WTC11 (cell line): ENCODE data around the gene SMARCA2. TPM values are rescaled to one million over a fixed set of nuclear protein-coding genes. Genes with fewer than 3 reads are reported as not detected.

ENCODE experiments used
- ATAC-seq: fragments of 200-7000 bp; cut with Tn5 transposase; 2 replicates; pipeline ENCODE4 v1.10.0; 2021; ENCODE audit warnings: mild to moderate bottlenecking, moderate library complexity
- CTCF ChIA-PET: fragments of 300-600 bp; sonication (Branson Sonifier 250); formaldehyde crosslinking; loops from one replicate; lab custom pipeline; 2021; ENCODE audit warnings: antibody characterized with exemption; lab: Charles Lee
- POLR2A ChIA-PET: fragments of 350-600 bp; sonication (Branson Sonifier 250); formaldehyde crosslinking; loops from one replicate; lab custom pipeline; 2021; ENCODE audit warnings: antibody characterized with exemption; lab: Charles Lee
- DNase-seq: peaks from one replicate; pipeline ENCODE4 v3.0.0; 2021; ENCODE audit warnings: low spot score
- H3K27ac Mint-ChIP-seq: 2 replicates; pipeline ENCODE4 v1.8.0; 2021; ENCODE audit warnings: mixed read lengths
- H3K27me3 Mint-ChIP-seq: 2 replicates; pipeline ENCODE4 v1.8.0; 2021; ENCODE audit warnings: low read depth, mild to moderate bottlenecking, moderate library complexity, mixed read lengths
- H3K36me3 Mint-ChIP-seq: 2 replicates; pipeline ENCODE4 v1.8.0; 2021; ENCODE audit warnings: mixed read lengths
- H3K4me1 Mint-ChIP-seq: 2 replicates; pipeline ENCODE4 v1.8.0; 2022; ENCODE audit warnings: mixed read lengths
- H3K4me3 Mint-ChIP-seq: 2 replicates; pipeline ENCODE4 v1.8.0; 2021; ENCODE audit warnings: mild to moderate bottlenecking, moderate library complexity, mixed read lengths
- H3K9me3 Mint-ChIP-seq: 2 replicates; pipeline ENCODE4 v1.8.0; 2021; ENCODE audit warnings: mixed read lengths
- ARID4B ChIP-seq: sonication (generic); formaldehyde crosslinking; IDR thresholded peaks from 2 replicates; pipeline ENCODE4 v1.8.0; 2023; ENCODE audit warnings: missing genetic modification reagents, mild to moderate bottlenecking, borderline replicate concordance
- ATF1 ChIP-seq: sonication (generic); formaldehyde crosslinking; IDR thresholded peaks from 2 replicates; pipeline ENCODE4 v1.8.1; 2023; ENCODE audit warnings: mild to moderate bottlenecking, moderate library complexity, missing genetic modification reagents
- E2F1 ChIP-seq: sonication (generic); formaldehyde crosslinking; IDR thresholded peaks from 2 replicates; pipeline ENCODE4 v1.8.0; 2022; ENCODE audit warnings: mild to moderate bottlenecking, missing genetic modification reagents
- ESRRA ChIP-seq: sonication (generic); formaldehyde crosslinking; IDR thresholded peaks from 2 replicates; pipeline ENCODE4 v1.8.1; 2022; ENCODE audit warnings: mild to moderate bottlenecking, missing genetic modification reagents, borderline replicate concordance
- GRHL2 ChIP-seq: fragments of 250-450 bp; sonication (Bioruptor Pico); IDR thresholded peaks from 2 replicates; pipeline ENCODE4 v1.8.0; 2022; ENCODE audit warnings: mild to moderate bottlenecking, moderate library complexity; ENCODE audit not compliant: insufficient replicate concordance, severe bottlenecking
- MYBL2 ChIP-seq: sonication (generic); formaldehyde crosslinking; IDR thresholded peaks from 2 replicates; pipeline ENCODE4 v1.8.1; 2023; ENCODE audit warnings: mild to moderate bottlenecking, moderate library complexity, missing genetic modification reagents
- OVOL2 ChIP-seq: fragments of 250-450 bp; sonication (Bioruptor Pico); IDR thresholded peaks from 2 replicates; pipeline ENCODE4 v1.9.0; 2021; ENCODE audit warnings: mild to moderate bottlenecking, borderline replicate concordance
- TEAD4 ChIP-seq: sonication (generic); formaldehyde crosslinking; IDR thresholded peaks from 2 replicates; pipeline ENCODE4 v1.8.0; 2022; ENCODE audit warnings: mild to moderate bottlenecking, missing genetic modification reagents
- USF2 ChIP-seq: sonication (generic); formaldehyde crosslinking; IDR thresholded peaks from 2 replicates; pipeline ENCODE4 v1.8.1; 2023; ENCODE audit warnings: mild to moderate bottlenecking, missing genetic modification reagents, moderate library complexity
- ZNF532 ChIP-seq: fragments of 250-450 bp; sonication (Bioruptor Pico); IDR thresholded peaks from 2 replicates; pipeline ENCODE4 v1.9.0; 2021; ENCODE audit warnings: mild to moderate bottlenecking, borderline replicate concordance
- ZSCAN18 ChIP-seq: fragments of 250-450 bp; sonication (Bioruptor Pico); IDR thresholded peaks from 2 replicates; pipeline ENCODE4 v2.1.2; 2022; ENCODE audit warnings: mild to moderate bottlenecking, moderate library complexity
- total RNA-seq: library from RNA; stranded (reverse); gene quantifications from 3 replicates; pipeline ENCODE4 v1.2.3, GENCODE V29; 2021
- TF ChIP-seq, protein P1 (sequence below): sonication (generic); formaldehyde crosslinking; IDR thresholded peaks from 2 replicates; pipeline ENCODE4 v1.8.1; 2023; ENCODE audit warnings: mild to moderate bottlenecking, missing genetic modification reagents
- TF ChIP-seq, protein P2 (sequence below): sonication (generic); formaldehyde crosslinking; IDR thresholded peaks from 2 replicates; pipeline ENCODE4 v1.8.1; 2022; ENCODE audit warnings: low read depth, missing genetic modification reagents, borderline replicate concordance
- TF ChIP-seq, protein P3 (sequence below): sonication (generic); formaldehyde crosslinking; IDR thresholded peaks from 2 replicates; pipeline ENCODE4 v1.8.1; 2023; ENCODE audit warnings: mild to moderate bottlenecking, moderate library complexity, missing genetic modification reagents
- TF ChIP-seq, protein P4 (sequence below): fragments of 250-450 bp; sonication (Bioruptor Pico); IDR thresholded peaks from 2 replicates; pipeline ENCODE4 v1.9.0; 2021; ENCODE audit warnings: mild to moderate bottlenecking
- TF ChIP-seq, protein P5 (sequence below): sonication (generic); formaldehyde crosslinking; IDR thresholded peaks from 2 replicates; pipeline ENCODE4 v1.8.0; 2023; ENCODE audit warnings: missing genetic modification reagents

The SMARCA2 gene
- total RNA-seq, 1 experiment from 2014 or later = 20.3 TPM

DNA sequence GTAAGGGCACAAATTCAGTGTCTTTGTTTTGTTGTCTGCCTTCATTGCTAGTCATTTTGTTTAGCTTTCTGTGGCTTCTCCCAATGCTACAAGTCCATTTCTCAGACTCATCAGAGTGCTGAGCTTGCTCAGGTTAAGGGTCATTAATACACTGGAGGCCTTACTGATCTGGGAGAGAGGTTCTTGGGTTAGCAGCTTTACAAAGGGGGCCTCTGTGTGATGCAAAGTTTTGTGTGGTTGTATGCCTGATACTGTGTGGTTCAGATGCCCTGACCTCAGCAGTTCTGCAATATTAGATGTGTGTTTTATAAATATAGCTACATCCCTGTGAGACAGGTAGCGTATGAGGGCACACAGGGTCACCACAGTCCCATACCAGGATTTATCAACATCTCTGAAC is 34.8 kb upstream of the SMARCA2 start:
- DNase-seq (no peak), ATAC-seq (no peak)
- 0 out of 2 replicates have a peak, but pooled peaks cover 3% of the 10 kb centered on the region for H3K27me3 Mint-ChIP-seq
- H3K9me3 Mint-ChIP-seq = no peaks in the 10 kb centered on the region
- CTCF ChIA-PET = no interaction called here
- H3K27ac Mint-ChIP-seq = no peak overlapping the region
- H3K4me1 Mint-ChIP-seq = peaks cover 4% of the 10 kb centered on the region
- H3K36me3 Mint-ChIP-seq = no peaks in the 10 kb centered on the region
- H3K4me3 Mint-ChIP-seq = no peak overlapping the region
- POLR2A ChIA-PET = no interaction called here
- TF ChIP-seq, protein P1, sequence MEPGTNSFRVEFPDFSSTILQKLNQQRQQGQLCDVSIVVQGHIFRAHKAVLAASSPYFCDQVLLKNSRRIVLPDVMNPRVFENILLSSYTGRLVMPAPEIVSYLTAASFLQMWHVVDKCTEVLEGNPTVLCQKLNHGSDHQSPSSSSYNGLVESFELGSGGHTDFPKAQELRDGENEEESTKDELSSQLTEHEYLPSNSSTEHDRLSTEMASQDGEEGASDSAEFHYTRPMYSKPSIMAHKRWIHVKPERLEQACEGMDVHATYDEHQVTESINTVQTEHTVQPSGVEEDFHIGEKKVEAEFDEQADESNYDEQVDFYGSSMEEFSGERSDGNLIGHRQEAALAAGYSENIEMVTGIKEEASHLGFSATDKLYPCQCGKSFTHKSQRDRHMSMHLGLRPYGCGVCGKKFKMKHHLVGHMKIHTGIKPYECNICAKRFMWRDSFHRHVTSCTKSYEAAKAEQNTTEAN (CRISPR knock-in tag) = no peak
- TF ChIP-seq OVOL2 (CRISPR knock-in tag) (no peak), ATF1 (no peak), MYBL2 (CRISPR knock-in tag) (no peak), TEAD4 (no peak), ZSCAN18 (no peak), E2F1 (CRISPR knock-in tag) (no peak), USF2 (no peak), ARID4B (CRISPR knock-in tag) (no peak), GRHL2 (no peak), ZNF532 (CRISPR knock-in tag) (no peak), ESRRA (no peak)
- TF ChIP-seq, protein P2, sequence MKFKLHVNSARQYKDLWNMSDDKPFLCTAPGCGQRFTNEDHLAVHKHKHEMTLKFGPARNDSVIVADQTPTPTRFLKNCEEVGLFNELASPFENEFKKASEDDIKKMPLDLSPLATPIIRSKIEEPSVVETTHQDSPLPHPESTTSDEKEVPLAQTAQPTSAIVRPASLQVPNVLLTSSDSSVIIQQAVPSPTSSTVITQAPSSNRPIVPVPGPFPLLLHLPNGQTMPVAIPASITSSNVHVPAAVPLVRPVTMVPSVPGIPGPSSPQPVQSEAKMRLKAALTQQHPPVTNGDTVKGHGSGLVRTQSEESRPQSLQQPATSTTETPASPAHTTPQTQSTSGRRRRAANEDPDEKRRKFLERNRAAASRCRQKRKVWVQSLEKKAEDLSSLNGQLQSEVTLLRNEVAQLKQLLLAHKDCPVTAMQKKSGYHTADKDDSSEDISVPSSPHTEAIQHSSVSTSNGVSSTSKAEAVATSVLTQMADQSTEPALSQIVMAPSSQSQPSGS (CRISPR knock-in tag) = no peak
- TF ChIP-seq, protein P3, sequence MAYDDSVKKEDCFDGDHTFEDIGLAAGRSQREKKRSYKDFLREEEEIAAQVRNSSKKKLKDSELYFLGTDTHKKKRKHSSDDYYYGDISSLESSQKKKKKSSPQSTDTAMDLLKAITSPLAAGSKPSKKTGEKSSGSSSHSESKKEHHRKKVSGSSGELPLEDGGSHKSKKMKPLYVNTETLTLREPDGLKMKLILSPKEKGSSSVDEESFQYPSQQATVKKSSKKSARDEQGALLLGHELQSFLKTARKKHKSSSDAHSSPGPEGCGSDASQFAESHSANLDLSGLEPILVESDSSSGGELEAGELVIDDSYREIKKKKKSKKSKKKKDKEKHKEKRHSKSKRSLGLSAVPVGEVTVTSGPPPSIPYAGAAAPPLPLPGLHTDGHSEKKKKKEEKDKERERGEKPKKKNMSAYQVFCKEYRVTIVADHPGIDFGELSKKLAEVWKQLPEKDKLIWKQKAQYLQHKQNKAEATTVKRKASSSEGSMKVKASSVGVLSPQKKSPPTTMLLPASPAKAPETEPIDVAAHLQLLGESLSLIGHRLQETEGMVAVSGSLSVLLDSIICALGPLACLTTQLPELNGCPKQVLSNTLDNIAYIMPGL (CRISPR knock-in tag) = no peak
- TF ChIP-seq, protein P4, sequence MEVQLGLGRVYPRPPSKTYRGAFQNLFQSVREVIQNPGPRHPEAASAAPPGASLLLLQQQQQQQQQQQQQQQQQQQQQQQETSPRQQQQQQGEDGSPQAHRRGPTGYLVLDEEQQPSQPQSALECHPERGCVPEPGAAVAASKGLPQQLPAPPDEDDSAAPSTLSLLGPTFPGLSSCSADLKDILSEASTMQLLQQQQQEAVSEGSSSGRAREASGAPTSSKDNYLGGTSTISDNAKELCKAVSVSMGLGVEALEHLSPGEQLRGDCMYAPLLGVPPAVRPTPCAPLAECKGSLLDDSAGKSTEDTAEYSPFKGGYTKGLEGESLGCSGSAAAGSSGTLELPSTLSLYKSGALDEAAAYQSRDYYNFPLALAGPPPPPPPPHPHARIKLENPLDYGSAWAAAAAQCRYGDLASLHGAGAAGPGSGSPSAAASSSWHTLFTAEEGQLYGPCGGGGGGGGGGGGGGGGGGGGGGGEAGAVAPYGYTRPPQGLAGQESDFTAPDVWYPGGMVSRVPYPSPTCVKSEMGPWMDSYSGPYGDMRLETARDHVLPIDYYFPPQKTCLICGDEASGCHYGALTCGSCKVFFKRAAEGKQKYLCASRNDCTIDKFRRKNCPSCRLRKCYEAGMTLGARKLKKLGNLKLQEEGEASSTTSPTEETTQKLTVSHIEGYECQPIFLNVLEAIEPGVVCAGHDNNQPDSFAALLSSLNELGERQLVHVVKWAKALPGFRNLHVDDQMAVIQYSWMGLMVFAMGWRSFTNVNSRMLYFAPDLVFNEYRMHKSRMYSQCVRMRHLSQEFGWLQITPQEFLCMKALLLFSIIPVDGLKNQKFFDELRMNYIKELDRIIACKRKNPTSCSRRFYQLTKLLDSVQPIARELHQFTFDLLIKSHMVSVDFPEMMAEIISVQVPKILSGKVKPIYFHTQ (CRISPR knock-in tag) = no peak
- TF ChIP-seq, protein P5, sequence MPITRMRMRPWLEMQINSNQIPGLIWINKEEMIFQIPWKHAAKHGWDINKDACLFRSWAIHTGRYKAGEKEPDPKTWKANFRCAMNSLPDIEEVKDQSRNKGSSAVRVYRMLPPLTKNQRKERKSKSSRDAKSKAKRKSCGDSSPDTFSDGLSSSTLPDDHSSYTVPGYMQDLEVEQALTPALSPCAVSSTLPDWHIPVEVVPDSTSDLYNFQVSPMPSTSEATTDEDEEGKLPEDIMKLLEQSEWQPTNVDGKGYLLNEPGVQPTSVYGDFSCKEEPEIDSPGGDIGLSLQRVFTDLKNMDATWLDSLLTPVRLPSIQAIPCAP = no peak
